ENCODE data around the gene TP53AIP1.

DNA sequence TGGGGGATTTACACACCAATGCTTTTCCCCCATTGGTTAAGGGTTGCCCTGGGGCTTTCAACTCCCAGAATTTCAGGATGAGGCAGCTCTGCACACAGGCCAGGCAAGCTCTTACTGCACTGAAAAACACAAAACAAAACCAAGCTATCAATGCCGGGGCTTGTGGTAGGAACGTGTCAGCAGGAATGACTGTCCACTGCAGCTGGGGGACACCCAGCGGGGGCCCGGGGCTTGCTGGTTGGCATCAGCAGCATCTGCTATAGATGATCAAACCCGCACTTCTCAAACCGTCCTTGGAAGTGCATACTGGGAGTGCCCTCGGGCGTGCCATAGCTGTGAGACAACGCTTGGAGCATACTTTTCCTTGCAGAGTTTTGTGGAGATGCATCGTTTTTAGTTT, 7.7 kb downstream of the TP53AIP1 start:
- TF ChIP-seq FOXM1 (IDR thresholded peaks at IDR 0.05; ENCODE audit: borderline replicate concordance) (no peak), ZNF384 (IDR thresholded peaks at IDR 0.05) (no peak), HDGF (IDR thresholded peaks at IDR 0.05; ENCODE audit: borderline replicate concordance) (no peak), FOXK2 (IDR thresholded peaks at IDR 0.05) (no peak), BHLHE40 (IDR thresholded peaks at IDR 0.05; ENCODE audit: borderline replicate concordance) (no peak), LEF1 (IDR thresholded peaks at IDR 0.05; ENCODE audit: borderline replicate concordance) (no peak), L3MBTL2 (conservative IDR thresholded peaks at IDR 0.05) (no peak), ELF4 (IDR thresholded peaks at IDR 0.05) (no peak), NFRKB (IDR thresholded peaks at IDR 0.05) (no peak), SUZ12 (IDR thresholded peaks at IDR 0.05) (no peak)
- TF ChIP-seq, protein P1, sequence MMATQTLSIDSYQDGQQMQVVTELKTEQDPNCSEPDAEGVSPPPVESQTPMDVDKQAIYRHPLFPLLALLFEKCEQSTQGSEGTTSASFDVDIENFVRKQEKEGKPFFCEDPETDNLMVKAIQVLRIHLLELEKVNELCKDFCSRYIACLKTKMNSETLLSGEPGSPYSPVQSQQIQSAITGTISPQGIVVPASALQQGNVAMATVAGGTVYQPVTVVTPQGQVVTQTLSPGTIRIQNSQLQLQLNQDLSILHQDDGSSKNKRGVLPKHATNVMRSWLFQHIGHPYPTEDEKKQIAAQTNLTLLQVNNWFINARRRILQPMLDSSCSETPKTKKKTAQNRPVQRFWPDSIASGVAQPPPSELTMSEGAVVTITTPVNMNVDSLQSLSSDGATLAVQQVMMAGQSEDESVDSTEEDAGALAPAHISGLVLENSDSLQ (IDR thresholded peaks at IDR 0.05) = no peak

Data from HEK293T (cell line).